ENCODE results near the gene REEP6.
"Not testable (repeated sequence)": the region's sequence is repeated elsewhere in the genome, so short reads cannot be mapped to it uniquely, and the experiment has no call there.

Gene REEP6

DNA sequence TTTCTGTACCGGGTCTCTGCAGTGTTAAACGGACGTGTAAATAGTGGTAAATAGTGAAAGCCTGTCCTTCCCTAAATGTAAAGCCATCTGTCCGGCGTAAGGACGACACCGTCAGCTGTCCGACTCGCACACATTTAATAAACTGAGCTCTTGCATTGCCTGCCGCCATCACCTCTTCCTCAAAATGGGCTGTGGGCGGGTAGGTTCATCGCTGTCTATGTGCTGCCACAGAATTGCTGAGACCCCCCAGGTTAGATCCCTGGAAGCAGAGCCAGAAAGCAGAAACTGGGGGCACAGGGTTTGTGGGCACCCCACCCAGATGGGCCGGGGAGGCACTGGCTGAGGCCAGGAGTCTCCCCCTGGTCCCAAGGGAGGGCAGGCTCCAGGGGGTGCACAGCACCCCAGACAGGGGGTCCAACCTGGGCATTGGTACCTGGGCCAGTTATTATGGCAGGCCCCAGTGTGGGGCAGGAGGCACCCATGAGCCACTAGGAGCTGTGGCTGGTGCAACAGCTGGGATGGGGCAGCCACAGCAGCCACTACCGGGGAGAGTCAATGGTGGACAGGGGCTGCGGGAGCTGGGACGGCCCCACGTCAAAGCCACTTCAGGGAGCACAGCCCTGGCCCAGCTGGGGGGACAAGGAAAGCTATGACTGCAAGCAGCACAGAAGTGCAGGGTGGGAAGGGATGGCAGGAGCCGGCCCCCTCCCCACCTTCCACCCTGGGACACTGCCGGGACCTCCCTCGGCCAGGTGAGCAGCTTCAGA is 17.7 kb upstream of the REEP6 start:
- no peak for DNase-seq

DNA sequence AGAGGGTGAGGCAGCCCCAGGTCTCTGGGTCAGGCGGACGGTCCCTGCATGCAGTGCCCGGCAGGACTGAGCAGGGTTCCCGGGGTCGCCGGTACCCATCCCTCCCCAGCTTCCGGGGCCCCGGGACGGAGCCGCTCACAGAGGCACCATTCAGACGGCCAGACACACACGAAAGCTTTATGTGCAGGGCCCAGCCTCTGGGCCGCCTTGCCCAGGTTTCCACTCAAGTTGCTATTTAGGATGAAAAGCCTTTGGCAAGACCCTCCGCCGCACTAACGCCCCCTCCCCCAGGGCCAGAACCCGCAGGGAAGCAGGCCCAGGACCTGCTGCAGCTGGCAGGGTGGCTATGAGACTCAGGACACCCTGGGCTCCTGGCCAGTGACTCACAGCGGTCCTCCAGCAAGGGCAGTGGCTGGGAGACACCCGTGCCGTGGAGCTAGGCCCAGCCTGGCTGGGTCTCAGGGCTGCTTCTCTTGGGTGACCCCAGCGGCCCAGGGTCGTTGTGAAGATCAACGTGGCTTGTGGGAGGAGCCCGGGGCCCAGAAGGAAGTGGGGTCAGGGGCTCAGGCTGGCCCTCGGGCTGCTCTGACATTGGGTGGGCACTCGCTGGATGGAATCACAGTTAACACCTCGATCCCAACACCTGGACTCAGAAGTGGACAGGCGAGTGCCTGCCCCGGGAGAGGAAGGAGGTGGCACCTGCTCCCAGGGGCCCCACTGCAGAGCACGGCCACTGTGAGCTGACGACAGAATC is 16.8 kb upstream of the REEP6 start:
- DNase-seq, result no peak

DNA sequence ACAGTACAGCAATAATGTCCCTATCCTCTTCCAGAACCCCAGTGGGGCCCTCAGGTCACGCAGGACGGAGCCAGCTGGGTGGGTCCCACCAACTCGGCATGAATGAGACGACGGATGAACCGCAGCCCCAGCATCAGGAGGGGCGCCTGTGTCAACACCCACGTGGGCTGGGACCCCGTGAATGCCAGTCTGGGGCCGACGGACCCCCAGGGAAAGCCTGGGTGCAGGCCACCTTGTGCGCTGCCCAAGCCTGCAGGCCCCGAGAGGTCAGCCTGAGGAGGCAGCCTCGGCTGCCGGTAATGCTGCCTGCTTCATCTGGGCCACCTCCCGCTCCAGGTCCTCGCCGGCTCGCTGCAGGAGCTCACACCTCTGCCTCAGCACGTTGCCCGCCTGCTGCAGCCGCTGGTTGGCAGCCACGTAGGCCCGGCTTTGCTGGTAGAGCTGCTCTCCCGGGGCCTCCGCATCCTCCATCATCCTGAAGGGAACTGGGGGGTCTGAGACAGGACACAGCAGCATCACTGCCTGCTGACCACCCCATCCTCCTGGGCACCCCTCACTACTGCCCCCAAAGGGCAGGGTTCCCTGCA is 16.1 kb upstream of the REEP6 start:
- no peak for DNase-seq

DNA sequence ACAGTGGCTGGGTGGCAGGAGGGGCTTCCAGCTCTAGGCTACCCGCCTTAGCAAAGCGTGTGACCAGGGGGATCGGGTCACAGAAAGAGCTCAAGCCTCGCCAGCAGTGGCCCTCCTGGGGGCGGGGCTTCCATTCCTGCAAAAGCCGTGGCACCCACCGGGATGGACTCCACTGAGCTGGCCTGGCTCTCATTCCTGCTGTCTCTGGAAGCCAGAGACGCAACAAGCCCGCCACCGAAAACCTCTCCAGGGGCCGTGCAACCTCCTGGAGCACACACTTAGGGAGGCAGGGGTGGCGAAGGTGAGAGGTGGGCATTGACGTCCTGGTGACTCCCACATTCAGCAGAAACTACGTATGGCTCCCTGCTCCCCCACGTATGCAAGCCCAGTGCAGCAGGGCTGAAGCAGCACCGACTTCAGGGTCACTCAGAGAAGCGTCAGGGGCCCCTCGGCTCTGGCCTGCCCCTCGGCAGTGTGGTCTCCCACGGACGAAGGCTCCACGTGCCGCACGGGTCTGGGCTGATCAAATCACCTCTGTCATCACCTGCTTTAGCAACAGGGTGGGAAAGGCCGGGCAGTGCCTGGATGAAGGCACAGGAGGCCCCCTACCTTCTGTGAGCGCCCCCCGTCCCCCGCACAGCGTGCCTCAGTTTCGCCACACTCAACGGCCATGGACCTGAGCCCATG is 15.1 kb upstream of the REEP6 start:
- no peak for DNase-seq

DNA sequence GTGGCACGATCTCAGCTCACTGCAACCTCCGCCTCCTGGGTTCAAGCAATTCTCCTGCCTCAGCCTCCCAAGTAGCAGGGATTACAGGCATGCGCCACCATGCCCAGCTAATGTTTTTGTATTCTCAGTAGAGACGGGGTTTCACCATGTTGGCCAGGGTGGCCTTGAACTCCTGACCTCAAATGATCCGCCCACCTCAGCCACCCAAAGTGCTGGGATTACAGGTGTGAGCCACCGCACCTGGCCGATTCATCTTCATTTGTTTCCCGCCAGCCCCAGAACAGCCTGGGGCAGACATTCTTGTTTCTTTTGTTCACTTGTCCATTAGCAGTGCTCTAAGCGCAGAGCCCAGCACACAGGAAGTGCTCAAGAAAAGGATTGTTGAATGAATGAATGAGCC is 13.9 kb upstream of the REEP6 start:
- not testable (repeated sequence) for DNase-seq

DNA sequence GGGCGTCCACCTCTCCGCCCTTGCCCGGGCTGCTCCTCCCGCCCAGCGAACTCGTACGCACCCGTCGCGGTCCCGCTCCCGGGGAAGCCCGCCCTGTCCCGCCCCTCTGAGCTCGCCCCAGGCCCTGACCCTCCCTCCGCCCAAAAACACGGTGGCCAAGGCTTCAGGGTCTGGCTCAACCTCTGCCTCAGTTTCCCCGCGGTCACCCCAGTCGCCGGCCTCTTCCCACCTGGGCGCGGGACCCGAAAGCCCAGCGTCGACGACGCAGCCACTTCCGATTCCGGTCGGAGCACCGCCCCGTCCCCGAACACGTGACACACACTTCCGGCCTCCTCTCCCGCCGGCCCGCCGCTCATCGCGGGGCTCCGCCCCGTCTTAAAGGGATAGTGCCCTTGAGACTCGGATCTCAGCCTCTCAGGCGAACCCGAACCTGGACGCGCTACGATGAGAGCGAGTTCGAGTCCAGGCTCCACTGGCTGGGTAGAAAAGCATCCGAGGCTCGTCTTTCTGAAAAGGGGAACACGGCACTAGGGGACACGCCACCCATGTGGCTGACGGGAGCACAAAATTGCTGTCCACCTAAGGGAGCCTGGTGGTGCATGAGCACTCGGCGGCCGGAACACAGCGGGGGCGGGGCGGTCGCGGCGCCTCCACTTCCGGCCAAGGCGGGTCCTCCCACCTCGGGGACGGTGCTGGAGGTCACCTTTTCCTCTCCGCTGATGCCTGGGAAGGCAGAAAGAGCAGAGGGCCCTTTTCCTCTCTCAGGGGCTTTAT is 11.9 kb upstream of the REEP6 start, which contains the start of gene C19orf25:
Gene C19orf25 (minus strand): TSS at position 282 of the 774 bp plus-strand sequence. CDS start 312 bp downstream, outside the sequence.
- peak; percentile 88 for DNase-seq

DNA sequence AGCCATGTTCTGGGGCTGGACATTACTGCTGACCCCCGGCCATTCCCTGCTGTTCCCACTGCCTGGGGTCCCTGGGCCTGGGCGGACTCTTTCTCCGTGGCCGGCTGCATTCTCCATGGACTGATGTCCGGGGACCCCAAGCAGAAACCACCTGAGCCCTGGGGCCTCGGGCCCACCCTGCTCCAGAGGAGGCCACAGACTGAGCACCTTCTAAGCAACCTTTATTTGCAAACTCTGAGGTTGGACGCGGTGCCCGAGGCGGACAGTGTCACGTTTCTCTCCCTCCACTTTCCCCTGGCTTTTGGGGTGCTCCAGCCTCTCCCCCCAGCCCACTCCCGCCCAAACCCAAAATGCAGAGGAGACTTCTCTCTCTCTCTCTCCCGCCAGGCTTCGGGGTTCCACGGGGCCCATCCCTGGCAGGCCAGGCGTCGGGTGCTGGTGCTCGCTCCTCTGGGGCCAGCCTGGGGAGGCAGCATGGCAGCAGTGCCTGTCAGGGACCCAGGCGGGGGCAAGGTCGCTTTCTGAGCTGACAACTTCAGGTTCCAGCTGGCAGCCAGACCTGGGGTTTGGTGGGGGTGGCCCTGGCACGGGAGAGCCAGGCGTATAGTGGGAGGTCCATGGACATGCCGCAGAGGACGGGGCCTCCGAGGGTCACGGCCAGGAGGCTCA is 9.6 kb upstream of the REEP6 start:
- DNase-seq, result no peak

DNA sequence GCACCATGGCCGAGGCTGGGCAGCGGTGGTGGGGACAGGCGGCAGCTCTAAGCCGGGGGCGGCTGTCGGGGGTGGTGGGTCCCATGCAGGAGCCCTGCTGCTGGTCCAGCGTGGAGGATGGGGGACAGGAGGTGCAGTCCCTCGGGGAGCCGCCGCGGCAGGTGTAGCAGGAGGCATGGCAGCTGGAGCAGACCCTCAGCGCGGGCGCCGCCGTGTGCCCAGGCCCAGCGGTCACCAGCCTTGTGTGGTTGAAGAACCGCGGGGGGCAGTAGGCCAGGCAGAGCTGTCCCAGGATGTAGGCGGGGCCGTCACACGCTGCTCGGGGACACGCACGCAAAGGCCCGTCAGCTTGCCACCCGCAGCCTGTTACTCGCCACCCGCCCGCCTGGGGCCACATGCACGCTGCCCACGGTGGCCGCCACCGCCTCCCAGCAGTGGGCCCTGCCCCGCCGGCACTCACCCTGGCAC is 9.1 kb upstream of the REEP6 start:
- no peak for DNase-seq

DNA sequence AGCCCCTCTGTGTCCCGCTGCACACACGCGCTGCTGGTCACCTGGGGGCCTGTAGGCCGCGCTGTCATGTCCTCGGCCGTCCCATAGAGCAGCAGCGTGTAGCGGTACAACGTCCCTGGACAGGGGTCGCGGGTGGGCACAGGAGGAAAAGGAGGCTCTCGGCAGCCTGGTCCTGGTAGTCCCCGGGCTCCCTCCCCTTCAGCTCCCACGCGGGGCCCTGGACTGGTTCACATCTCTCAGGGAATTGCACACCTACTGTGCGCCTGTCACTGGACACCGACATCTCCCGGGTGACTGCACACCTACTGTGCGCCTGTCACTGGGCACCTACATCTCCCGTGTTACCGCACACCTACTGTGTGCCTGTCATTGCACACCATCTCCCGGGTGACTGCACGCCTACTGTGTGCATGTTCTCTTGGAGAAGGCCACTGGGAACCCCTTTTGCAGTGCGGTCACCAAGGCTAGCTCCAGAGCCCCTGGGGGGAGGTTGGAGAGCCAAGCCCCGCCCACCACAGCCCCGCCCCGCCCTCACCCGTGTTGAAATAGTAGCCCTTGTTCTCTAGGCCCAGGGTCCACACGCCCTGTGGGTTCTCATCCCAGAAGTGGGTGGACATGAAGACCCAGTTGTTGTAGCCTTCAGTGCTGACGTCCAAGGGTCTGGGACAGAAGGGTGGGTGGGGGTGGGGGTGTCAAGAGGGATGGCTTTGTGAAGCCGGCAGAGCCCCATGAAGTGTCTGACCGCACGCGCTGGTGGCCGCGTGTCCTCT is 8.4 kb upstream of the REEP6 start:
- no peak for DNase-seq

DNA sequence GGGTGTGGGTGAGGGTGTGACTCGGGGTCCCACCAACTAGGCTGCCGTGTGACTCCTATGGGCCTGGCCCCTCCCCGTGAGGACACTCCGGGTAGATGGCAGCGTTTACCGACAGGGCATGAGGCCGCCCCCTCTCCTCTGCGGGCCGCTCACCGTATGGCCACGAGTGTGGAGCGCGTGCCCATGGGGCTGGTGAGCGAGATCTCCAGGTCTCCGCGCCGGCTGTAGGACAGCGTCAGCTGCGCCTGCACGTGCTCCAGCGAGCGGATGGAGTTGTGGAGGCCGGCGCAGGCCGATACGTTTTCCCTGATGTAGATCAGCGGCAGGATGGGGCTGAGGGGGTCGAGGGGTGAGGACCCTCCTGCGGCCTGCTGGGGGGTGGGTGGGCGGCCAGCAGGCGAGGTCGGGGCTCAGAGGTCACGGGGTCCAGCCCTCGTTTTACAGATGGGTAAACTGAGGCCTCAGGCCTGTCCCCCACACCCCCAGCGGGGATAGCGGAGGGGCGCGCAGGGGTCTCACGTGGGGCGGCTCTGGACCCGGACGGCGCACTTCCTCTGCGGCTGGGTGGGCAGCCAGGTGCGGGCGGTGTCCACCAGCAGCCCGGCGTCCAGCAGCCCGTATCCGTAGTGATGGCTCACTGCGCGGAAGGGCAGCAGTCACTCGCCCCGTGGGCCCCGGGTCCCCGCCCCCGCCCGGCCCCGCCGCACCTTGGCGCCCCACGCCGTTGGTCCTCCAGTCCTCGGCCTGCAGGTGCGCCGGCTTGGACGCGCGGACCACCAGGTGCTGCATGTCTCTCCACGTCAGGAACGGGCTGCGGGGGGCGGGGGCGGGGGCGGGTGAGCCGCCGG is 7.6 kb upstream of the REEP6 start:
- DNase-seq, result no peak

DNA sequence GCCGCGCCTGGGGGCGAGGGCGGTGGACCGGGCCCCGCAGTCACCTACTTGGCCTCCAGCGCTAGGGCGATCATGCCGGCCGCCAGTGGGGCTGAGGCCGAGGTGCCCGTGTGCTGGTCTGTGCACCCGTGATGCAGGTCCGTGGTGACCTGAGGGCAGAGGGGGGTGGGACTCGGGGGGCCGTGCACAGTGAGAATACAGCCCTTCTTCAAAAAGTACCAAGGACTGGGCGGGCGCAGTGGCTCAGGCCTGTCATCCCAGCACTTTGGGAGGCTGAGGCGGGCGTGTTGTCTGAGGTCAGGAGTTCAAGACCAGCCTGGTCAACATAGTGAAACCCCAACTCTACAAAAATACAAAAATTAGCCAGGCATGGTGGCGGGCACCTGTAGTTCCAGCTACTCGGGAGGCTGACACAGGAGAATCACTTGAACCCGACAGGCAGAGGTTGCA is 7.0 kb upstream of the REEP6 start:
- DNase-seq, result no peak

DNA sequence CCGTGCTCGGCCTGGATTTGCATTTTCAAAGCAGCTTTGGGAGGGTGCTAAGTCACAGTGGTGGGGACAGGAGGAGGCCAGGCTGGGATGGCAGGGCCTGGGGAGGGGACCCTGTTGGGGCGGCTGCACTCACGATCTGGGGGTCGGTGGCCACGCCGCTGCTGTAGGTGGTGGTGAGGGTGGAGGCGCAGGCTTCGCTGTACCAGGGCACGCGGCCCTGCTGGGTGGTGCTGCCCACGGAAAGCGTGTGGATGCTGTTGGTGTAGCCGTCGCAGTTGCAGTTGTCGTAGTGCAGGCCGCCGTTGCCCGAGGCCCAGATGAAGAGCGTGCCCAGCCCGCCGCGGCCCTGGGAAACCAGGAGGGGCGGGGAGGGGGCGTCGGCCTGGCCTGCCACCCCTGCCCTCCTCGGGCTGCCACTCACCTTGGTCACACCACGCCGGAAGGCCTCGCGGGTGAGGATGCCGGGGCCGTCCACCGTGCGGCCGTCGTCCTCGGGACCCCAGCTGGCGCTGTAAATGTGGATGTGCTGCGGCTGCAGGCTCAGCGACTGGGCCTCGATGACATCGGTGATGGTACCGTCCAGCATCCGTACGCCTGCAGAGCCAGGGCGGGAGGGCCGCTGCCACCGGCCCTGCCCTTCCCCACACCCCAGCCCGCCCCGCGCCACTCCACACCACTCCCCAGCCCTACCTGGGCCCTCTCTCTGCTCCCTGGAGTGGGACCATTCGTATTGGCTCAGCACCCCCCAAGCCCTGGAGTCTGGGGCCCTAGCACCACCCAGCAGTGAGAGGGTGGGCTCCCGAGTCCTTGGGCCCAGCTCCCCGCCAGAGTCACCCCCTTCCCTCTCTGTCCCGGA is 4.0 kb upstream of the REEP6 start:
- no peak for DNase-seq

DNA sequence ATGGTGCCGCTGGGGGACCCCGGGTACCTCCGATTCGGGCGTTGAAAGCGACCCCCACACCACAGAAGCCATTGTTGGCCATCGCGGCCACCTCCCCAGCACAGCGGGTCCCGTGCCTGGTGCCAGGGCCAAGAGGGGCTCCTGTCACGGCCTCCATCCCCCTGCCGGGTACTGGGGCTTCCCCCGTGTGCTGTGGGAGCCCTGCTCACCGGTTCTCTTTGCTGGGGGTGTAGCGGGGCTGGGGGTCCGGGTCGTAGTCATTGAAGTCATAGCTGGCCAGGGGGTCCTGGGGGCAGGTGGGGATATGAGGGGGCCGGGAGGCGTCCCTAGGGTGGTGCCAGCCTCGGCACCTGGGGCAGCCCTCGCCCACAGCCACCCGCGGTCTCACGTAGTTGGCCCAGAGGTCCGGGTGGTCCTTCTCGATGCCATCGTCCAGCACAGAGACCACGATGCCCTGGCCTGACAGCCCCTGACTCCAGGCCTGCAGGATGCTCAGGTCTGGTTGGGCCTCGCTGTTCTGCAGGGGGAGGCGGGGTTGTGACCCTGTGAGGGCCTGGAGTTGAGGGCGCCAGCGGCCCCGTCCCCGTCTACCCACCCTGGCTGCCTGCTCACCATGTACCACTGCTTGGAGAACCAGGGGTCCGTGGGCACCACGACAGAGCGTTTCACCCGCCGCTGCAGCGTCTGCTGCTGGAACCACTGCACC is 3.3 kb upstream of the REEP6 start:
- DNase-seq, result no peak

DNA sequence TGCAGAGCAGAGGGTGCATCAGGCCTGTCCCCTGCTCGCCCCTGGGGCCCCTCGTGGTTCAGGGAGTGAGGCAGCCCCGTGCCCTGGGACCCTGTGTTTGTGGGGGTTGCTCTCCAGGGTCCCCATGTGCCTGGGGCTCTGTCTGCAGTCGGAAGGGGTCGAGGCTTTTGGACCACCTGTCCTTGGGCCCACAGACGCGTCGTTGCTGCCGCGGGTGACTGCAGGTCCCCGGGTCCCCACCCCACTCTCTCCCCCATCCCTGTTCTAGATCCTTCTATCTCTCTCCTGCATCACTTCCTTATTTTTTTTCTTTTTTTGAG is 2.7 kb upstream of the REEP6 start:
- DNase-seq, result no peak

DNA sequence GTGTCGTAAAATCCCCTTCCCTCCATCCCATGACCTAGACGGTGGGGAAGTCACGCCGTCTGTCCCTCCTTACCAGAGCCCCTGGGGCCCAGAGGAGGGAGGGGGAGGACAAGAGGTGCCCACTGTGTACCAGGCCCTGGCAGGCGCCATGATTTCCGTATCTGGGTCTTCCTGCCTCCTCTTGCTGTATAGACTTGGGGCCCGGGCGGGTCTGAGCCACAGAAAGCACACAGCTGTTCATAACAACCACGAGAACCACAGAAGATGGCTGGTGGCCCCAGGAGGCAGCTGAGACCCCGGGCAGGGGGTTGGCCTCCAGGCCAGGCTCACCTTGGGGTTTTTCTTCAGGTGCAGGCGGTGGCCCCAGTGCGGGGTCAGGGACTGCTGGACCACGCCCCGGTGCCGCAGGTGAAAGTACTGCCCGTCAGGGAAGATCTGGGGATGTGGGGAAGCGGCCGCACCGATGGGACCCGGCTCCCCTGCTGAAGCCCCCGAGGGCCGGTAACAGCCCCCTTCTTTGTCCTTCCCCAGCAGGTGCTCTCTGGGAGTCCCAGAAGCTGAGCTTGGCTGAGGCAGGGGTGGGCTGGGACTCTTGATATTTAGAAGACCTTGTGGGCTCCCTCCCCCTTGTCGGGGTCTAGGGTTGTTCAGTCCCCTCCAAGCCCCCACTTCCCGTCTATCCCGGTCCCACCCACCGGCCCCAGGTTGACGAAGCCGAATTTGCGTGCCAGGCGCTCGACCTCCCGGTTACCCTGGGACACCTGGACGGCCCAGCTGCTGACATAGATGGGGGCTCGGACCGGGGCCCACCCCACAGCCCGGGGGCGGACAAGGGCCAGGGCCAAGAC is 1.3 kb upstream of the REEP6 start:
- DNase-seq, result no peak

DNA sequence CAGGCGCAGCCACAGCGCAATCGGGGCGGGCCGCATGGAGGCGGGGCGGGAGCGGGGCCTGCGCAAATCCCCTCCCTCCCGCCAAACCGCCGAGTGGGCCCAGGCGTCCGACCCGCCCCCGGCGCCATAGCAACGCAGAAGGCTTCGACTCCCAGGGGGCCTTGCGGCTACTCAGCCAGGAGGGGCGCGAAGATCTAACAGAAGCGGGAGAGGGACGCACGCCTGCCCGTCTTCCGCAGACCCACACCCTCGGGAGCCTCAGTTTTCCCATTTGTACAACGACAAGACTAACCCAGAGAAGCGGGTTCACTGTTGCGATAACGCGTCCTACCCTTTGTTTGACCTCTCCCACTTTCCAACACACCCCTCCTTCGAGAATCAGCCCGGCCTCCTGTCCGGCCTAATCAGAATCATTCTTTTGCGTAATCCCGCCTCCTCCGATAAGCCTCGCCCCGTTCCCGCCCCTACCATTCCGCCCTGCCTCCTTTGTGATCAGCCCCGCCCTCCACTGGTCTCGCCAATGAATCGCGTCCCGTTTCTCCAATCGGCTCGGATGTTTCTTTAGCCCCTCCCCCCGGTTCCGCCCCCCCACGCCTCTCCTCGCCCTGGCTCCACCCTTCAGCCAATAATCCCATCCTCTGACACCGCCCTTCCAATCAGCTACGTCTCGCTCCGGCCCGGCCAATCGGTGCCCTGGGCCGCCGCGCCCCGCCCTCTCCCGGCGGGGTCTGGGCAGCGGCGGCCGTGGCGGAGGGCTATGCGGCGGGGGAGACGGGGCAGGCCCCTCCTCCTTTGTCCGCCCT is 469 bp upstream of the REEP6 start, which contains the start of gene PCSK4:
Gene PCSK4 (minus strand): TSS at position 40 of the 803 bp plus-strand sequence. CDS start 4 bp downstream, at position 36.
- DNase-seq, result peak; percentile 98

DNA sequence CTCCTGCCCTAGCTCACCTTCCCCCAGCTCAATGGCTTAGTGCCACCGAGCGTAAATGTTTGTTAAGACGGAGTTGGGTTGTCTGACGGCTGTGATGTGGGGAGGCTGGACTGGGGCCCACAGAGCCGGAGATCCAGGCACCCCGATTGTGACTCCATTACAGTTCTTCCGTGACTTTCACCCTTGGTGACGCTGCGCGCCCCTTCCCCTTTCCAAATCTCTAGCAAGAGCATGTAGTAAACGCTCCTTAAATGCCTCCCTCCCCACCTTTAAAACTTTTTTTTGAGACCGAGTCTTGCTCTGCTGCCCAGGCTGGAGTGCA is 829 bp downstream of the REEP6 start:
- no peak for DNase-seq
